HepG2 (cell line): ENCODE data around the gene AJUBA. TPM values are rescaled to one million over a fixed set of nuclear protein-coding genes. Genes with fewer than 3 reads are reported as not detected.

Experiments
- ARNTL ChIP-seq: sonication (generic); formaldehyde crosslinking; IDR thresholded peaks from 2 replicates; pipeline ENCODE4 v1.4.0; 2020; ENCODE audit warnings: mild to moderate bottlenecking, missing genetic modification reagents
- CC2D1A ChIP-seq: sonication (generic); formaldehyde crosslinking; IDR thresholded peaks from 2 replicates; pipeline ENCODE4 v1.8.1; 2023; ENCODE audit warnings: mild to moderate bottlenecking, missing genetic modification reagents
- CHD4 ChIP-seq: fragments of 200-600 bp; sonication (generic); IDR thresholded peaks from 2 replicates; pipeline ENCODE4 v1.7.0; 2017; ENCODE audit warnings: mild to moderate bottlenecking, low read length, borderline replicate concordance
- GLI4 ChIP-seq: sonication (generic); formaldehyde crosslinking; IDR thresholded peaks from 2 replicates; pipeline ENCODE4 v1.5.1; 2020; ENCODE audit warnings: missing genetic modification reagents, mild to moderate bottlenecking, moderate library complexity, borderline replicate concordance
- KAT2B ChIP-seq: fragments of 150-350 bp; IDR thresholded peaks from 2 replicates; pipeline ENCODE4 v1.6.1; 2014; ENCODE audit warnings: low read depth, low read length, borderline replicate concordance
- KLF9 ChIP-seq: IDR thresholded peaks from 2 replicates; pipeline ENCODE4 v1.6.1; 2016; ENCODE audit warnings: low read depth
- RFX1 ChIP-seq: fragments of 450-650 bp; IDR thresholded peaks from 2 replicates; pipeline ENCODE4 v1.6.1; 2017
- SMC3 ChIP-seq: IDR thresholded peaks from 2 replicates; pipeline ENCODE4 v1.6.1; 2011; ENCODE audit warnings: low read length, improper control_type of control experiment
- TBX2 ChIP-seq: sonication (generic); formaldehyde crosslinking; IDR thresholded peaks from 2 replicates; pipeline ENCODE4 v1.5.0; 2020; ENCODE audit warnings: missing genetic modification reagents, mild to moderate bottlenecking, borderline replicate concordance
- ZNF337 ChIP-seq: sonication (generic); formaldehyde crosslinking; IDR thresholded peaks from 2 replicates; pipeline ENCODE4 v1.5.1; 2020; ENCODE audit warnings: missing genetic modification reagents, low read depth, mild to moderate bottlenecking, borderline replicate concordance
- ZNF652 ChIP-seq: IDR thresholded peaks from 2 replicates; pipeline ENCODE4 v1.6.1; 2016; ENCODE audit warnings: low read depth, borderline replicate concordance
- polyA plus RNA-seq, 8 experiments: library from polyadenylated mRNA; depleted of rRNA in 3 of 8; stranded (reverse) in 7 of 8; unstranded in 1 of 8; fragments of >200 nt; fragmentation: Illumina TruSeq in 4 of 8; extraction: Trizol in 4 of 8; gene quantifications; 2 replicates each; pipeline versions ENCODE4 v1.2.1 to v1.2.3, GENCODE V29; 2011 to 2016; ENCODE audit warnings: low read depth in 4 of 8, missing spikeins in 1 of 8, mixed read lengths in 1 of 8; ENCODE audit not compliant: insufficient read depth in 1 of 8
- total RNA-seq, 5 experiments: library from RNA; depleted of rRNA; stranded (reverse); fragments of >200 nt; fragmentation: Illumina TruSeq; extraction: Trizol; gene quantifications; 2 replicates each; pipeline ENCODE4 v1.2.3, GENCODE V29; 2016; ENCODE audit warnings: low read depth in 1 of 5
- TF ChIP-seq, protein P1 (sequence below): sonication (generic); formaldehyde crosslinking; IDR thresholded peaks from 2 replicates; pipeline ENCODE4 v1.4.0; 2020; ENCODE audit warnings: missing genetic modification reagents
- TF ChIP-seq, protein P2 (sequence below): sonication (generic); formaldehyde crosslinking; IDR thresholded peaks from 2 replicates; pipeline ENCODE4 v1.5.1; 2020; ENCODE audit warnings: mild to moderate bottlenecking, moderate library complexity, missing genetic modification reagents
- TF ChIP-seq, protein P3 (sequence below): sonication (generic); formaldehyde crosslinking; IDR thresholded peaks from 2 replicates; pipeline ENCODE4 v1.5.1; 2020; ENCODE audit warnings: missing genetic modification reagents, mild to moderate bottlenecking, borderline replicate concordance
- TF ChIP-seq, protein P4 (sequence below): sonication (generic); formaldehyde crosslinking; IDR thresholded peaks from one replicate; pipeline ENCODE4 v1.5.1; 2020; ENCODE audit warnings: mild to moderate bottlenecking, missing genetic modification reagents; ENCODE audit errors: not compliant biosample characterization

Gene AJUBA
- total and polyA plus RNA-seq, 2 of the 13 experiments (the other 11 are each of a cell fraction or from before 2014, with no cell fraction given): 157 to 241 TPM

DNA sequence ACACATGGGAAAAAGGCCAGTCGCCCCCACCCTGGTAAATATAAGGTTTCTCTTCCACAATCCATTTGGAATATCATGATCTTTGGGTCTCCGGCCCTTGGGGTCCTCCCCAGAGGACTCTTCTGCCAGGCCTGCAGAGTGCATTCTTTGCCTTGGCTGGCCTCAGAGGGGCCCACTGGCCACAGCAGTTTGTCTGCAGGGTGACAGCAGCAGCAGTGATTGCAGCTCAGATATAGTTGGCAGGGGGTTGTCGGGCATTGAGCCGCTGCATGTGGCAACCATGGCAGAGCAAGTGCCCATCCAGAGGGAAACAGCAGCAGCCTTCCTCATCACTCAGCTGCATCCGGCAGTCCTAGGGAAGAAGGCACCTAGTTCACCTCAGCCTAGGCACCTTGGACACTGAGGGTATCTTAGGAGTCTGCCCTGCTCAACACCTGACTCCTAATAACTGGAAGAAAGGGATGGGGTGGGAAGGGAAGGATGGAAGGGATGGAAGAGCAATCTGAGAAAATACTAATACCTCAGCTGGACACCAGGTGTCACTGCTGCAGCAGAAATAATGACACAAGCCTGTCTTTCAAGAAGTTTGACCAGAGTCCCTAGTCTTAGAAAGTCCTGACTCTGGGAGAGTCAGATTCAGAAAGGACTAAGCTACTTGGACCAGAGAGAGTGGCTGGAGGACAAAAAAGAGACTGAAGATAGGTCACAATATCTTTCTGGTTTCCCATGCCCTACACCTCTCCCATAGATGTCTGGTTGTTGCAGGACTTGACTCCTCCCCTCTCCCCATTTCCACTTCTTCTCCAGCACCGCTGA is 8.9 kb downstream of the AJUBA start (continued):
- no peak; the same call in 1 of the 2 replicates for TF ChIP-seq TBX2 (CRISPR knock-in tag)
- TF ChIP-seq, protein P1, sequence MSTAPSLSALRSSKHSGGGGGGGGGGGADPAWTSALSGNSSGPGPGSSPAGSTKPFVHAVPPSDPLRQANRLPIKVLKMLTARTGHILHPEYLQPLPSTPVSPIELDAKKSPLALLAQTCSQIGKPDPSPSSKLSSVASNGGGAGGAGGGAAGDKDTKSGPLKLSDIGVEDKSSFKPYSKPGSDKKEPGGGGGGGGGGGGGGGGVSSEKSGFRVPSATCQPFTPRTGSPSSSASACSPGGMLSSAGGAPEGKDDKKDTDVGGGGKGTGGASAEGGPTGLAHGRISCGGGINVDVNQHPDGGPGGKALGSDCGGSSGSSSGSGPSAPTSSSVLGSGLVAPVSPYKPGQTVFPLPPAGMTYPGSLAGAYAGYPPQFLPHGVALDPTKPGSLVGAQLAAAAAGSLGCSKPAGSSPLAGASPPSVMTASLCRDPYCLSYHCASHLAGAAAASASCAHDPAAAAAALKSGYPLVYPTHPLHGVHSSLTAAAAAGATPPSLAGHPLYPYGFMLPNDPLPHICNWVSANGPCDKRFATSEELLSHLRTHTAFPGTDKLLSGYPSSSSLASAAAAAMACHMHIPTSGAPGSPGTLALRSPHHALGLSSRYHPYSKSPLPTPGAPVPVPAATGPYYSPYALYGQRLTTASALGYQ (CRISPR knock-in tag): no peak
- no peak for TF ChIP-seq KAT2B
- no peak for TF ChIP-seq GLI4 (CRISPR knock-in tag)
- TF ChIP-seq CC2D1A (CRISPR knock-in tag): no peak
- TF ChIP-seq CHD4: no peak
- TF ChIP-seq ZNF652 (CRISPR knock-in tag): 0 out of 2 replicates have a peak, but pooled peaks have one; percentile 42
- TF ChIP-seq, protein P2, sequence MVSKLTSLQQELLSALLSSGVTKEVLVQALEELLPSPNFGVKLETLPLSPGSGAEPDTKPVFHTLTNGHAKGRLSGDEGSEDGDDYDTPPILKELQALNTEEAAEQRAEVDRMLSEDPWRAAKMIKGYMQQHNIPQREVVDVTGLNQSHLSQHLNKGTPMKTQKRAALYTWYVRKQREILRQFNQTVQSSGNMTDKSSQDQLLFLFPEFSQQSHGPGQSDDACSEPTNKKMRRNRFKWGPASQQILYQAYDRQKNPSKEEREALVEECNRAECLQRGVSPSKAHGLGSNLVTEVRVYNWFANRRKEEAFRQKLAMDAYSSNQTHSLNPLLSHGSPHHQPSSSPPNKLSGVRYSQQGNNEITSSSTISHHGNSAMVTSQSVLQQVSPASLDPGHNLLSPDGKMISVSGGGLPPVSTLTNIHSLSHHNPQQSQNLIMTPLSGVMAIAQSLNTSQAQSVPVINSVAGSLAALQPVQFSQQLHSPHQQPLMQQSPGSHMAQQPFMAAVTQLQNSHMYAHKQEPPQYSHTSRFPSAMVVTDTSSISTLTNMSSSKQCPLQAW (CRISPR knock-in tag): no peak
- TF ChIP-seq SMC3: peak; percentile 98
- TF ChIP-seq, protein P3, sequence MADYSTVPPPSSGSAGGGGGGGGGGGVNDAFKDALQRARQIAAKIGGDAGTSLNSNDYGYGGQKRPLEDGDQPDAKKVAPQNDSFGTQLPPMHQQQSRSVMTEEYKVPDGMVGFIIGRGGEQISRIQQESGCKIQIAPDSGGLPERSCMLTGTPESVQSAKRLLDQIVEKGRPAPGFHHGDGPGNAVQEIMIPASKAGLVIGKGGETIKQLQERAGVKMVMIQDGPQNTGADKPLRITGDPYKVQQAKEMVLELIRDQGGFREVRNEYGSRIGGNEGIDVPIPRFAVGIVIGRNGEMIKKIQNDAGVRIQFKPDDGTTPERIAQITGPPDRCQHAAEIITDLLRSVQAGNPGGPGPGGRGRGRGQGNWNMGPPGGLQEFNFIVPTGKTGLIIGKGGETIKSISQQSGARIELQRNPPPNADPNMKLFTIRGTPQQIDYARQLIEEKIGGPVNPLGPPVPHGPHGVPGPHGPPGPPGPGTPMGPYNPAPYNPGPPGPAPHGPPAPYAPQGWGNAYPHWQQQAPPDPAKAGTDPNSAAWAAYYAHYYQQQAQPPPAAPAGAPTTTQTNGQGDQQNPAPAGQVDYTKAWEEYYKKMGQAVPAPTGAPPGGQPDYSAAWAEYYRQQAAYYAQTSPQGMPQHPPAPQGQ (CRISPR knock-in tag): peak; percentile 6; the same call in 1 of the 2 replicates
- TF ChIP-seq ARNTL (CRISPR knock-in tag): 0 out of 2 replicates have a peak, but pooled peaks have one; percentile 48
- TF ChIP-seq, protein P4, sequence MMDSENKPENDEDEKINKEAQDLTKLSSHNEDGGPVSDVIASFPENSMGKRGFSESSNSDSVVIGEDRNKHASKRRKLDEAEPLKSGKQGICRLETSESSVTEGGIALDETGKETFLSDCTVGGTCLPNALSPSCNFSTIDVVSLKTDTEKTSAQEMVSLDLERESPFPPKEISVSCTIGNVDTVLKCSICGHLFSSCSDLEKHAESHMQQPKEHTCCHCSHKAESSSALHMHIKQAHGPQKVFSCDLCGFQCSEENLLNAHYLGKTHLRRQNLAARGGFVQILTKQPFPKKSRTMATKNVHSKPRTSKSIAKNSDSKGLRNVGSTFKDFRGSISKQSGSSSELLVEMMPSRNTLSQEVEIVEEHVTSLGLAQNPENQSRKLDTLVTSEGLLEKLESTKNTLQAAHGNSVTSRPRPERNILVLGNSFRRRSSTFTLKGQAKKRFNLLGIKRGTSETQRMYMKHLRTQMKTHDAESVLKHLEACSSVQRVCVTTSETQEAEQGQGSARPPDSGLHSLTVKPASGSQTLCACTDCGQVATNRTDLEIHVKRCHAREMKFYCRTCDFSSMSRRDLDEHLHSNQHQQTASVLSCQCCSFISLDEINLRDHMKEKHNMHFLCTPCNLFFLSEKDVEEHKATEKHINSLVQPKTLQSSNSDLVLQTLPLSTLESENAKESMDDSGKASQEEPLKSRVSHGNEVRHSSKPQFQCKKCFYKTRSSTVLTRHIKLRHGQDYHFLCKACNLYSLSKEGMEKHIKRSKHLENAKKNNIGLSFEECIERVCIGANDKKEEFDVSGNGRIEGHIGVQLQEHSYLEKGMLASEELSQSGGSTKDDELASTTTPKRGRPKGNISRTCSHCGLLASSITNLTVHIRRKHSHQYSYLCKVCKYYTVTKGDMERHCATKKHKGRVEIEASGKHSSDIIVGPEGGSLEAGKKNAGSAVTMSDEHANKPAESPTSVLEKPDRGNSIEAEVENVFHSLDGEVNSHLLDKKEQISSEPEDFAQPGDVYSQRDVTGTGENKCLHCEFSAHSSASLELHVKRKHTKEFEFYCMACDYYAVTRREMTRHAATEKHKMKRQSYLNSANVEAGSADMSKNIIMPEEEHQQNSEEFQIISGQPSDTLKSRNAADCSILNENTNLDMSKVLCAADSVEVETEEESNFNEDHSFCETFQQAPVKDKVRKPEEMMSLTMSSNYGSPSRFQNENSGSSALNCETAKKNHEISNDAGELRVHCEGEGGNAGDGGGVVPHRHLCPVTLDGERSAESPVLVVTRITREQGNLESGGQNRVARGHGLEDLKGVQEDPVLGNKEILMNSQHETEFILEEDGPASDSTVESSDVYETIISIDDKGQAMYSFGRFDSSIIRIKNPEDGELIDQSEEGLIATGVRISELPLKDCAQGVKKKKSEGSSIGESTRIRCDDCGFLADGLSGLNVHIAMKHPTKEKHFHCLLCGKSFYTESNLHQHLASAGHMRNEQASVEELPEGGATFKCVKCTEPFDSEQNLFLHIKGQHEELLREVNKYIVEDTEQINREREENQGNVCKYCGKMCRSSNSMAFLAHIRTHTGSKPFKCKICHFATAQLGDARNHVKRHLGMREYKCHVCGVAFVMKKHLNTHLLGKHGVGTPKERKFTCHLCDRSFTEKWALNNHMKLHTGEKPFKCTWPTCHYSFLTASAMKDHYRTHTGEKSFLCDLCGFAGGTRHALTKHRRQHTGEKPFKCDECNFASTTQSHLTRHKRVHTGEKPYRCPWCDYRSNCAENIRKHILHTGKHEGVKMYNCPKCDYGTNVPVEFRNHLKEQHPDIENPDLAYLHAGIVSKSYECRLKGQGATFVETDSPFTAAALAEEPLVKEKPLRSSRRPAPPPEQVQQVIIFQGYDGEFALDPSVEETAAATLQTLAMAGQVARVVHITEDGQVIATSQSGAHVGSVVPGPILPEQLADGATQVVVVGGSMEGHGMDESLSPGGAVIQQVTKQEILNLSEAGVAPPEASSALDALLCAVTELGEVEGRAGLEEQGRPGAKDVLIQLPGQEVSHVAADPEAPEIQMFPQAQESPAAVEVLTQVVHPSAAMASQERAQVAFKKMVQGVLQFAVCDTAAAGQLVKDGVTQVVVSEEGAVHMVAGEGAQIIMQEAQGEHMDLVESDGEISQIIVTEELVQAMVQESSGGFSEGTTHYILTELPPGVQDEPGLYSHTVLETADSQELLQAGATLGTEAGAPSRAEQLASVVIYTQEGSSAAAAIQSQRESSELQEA (CRISPR knock-in tag): no peak
- 0 out of 2 replicates have a peak, but pooled peaks have one; percentile 3 for TF ChIP-seq RFX1
- no peak for TF ChIP-seq ZNF337 (CRISPR knock-in tag)
- TF ChIP-seq KLF9 (CRISPR knock-in tag): peak; percentile 79; the same call in 1 of the 2 replicates
